Bronchial epithelial cell (primary cell): Measurements from ENCODE around the gene NOS1AP. TPM values are rescaled to one million over a fixed set of nuclear protein-coding genes. Genes with fewer than 3 reads are reported as not detected.
A peak's percentile ranks its signal among the peaks of the same experiment; 100 is the strongest.
"Not testable (repeated sequence)": the region's sequence is repeated elsewhere in the genome, so short reads cannot be mapped to it uniquely, and the experiment has no call there.

ENCODE experiments used
- DNase-seq: peaks from one replicate; pipeline ENCODE4 v3.0.0-alpha.2; 2010; ENCODE audit warnings: low read depth
- FAIRE-seq: peaks from 2 replicates; lab custom pipeline; 2011; peaks lifted over from hg19 to GRCh38; lab: Jason Lieb, UNC
- H3K27me3 ChIP-seq: 2 replicates; pipeline ENCODE4 v1.5.1; 2011; ENCODE audit warnings: low read length; ENCODE audit not compliant: control insufficient read depth, insufficient read depth
- H3K36me3 ChIP-seq: 2 replicates; pipeline ENCODE4 v1.5.1; 2011; ENCODE audit warnings: low read length; ENCODE audit not compliant: control insufficient read depth, insufficient read depth
- H3K4me3 ChIP-seq: 2 replicates; pipeline ENCODE4 v1.5.1; 2011; ENCODE audit warnings: mild to moderate bottlenecking, low read depth, low read length, control low read depth
- total RNA-seq: library from RNA; depleted of rRNA; stranded (reverse); fragments of >200 nt; gene quantifications from 2 replicates; pipeline ENCODE4 v1.2.1, GENCODE V29; 2014
- TF ChIP-seq, protein P1 (sequence below): IDR thresholded peaks from 2 replicates; pipeline ENCODE4 v1.5.1; 2011; ENCODE audit warnings: mild to moderate bottlenecking, moderate library complexity, low read length, control low read depth, inconsistent platforms; ENCODE audit not compliant: insufficient read depth, severe bottlenecking

The NOS1AP gene
- total RNA-seq, 1 donor from 2014 or later = 1.3 TPM

DNA sequence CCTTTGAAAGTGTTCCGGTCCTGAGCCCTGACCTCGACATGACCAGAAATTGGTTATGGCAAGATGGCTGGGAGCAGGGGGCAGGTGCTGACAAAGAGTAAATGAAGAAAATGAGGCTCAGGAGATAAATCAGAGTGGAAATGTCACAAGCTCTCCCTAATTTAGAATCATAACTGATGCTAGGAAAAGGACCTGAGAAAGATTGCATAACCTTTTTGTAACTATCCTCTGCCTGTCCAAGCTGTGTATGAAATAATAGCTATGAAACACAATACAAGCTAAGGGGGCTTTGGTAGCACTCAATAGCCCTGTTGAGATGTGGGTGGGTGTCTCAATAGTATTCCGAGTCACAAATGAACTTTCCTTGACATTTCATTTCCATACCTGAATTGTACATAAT lies 12.9 kb upstream of the NOS1AP start:
- DNase-seq (no peak), FAIRE-seq (no peak)
- Histone ChIP-seq H3K4me3 (no peak overlapping the region), H3K36me3 (no peaks in the 10 kb centered on the region), H3K27me3 (no peaks in the 10 kb centered on the region)
- TF ChIP-seq, protein P1, sequence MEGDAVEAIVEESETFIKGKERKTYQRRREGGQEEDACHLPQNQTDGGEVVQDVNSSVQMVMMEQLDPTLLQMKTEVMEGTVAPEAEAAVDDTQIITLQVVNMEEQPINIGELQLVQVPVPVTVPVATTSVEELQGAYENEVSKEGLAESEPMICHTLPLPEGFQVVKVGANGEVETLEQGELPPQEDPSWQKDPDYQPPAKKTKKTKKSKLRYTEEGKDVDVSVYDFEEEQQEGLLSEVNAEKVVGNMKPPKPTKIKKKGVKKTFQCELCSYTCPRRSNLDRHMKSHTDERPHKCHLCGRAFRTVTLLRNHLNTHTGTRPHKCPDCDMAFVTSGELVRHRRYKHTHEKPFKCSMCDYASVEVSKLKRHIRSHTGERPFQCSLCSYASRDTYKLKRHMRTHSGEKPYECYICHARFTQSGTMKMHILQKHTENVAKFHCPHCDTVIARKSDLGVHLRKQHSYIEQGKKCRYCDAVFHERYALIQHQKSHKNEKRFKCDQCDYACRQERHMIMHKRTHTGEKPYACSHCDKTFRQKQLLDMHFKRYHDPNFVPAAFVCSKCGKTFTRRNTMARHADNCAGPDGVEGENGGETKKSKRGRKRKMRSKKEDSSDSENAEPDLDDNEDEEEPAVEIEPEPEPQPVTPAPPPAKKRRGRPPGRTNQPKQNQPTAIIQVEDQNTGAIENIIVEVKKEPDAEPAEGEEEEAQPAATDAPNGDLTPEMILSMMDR = no peak

DNA sequence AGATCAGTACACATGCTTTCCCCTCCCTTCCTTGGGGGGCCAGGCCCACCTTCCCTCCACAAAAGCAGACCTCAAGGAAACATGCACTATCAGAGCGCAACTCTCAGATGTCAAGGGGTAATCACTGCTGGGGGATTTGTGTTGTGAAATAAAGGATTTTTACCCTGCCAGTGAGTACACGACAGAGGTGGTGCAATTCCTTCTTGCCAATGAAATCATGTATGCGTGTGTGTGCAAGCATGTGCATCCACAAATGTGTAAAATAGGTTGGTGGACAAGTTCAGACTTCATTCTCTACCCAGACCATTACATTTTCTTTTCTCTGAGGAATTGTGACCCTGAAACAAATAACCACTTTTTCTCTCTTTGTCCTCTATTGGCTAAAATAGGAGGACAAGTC lies 9.8 kb upstream of the NOS1AP start:
- FAIRE-seq (no peak), DNase-seq (peak; percentile 64)
- no peaks in the 10 kb centered on the region for H3K27me3 ChIP-seq
- no peaks in the 10 kb centered on the region for H3K36me3 ChIP-seq
- TF ChIP-seq, protein P1 = no peak
- no peak overlapping the region for H3K4me3 ChIP-seq

DNA sequence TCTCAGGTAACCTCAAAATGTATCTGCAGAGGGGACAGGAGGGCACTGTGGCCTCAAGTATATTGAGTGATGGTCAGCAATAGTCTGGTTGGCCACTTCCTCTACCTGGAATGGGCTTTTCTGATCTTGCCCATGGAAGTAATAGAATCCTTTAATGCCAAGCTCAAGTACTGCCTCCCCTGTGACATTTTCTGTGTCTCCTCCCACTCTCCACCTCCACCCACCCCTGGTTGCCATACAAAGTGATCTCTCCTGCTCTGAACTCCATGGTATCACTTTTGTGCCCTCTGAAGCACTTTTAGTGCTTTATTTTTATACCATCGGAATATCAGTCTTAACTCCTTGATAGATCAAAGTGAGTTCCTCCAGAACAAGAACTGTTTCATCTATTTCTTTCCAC lies 9.2 kb upstream of the NOS1AP start:
- H3K27me3 ChIP-seq = no peaks in the 10 kb centered on the region
- H3K4me3 ChIP-seq = no peak overlapping the region
- TF ChIP-seq, protein P1 = no peak
- no peaks in the 10 kb centered on the region for H3K36me3 ChIP-seq
- FAIRE-seq (no peak), DNase-seq (no peak)

DNA sequence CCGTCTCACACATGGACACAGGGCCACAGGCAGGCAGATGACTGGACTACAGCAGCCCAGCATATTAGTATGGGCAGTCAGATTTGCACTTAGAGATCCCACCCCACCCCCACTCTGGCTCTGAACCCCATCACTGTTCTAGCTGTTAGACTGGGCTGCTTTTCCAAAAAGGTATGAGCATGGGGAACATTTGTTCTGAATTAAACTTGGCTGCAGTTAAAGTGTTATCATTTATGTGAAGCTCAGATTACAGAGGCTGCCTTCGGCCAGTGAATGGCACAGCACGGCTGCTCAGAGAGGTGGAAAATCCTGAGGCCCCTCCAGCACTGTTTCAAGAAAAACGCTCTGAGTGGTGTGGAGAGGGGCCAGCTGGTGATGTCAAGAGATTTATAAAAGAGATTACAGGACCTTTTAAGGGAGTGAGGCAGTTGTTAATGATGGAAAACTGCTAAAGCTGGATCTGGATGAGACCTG lies 6.9 kb upstream of the NOS1AP start:
- DNase-seq (no peak), FAIRE-seq (no peak)
- Histone ChIP-seq H3K4me3 (no peak overlapping the region), H3K27me3 (no peaks in the 10 kb centered on the region), H3K36me3 (no peaks in the 10 kb centered on the region)
- TF ChIP-seq, protein P1 = no peak

DNA sequence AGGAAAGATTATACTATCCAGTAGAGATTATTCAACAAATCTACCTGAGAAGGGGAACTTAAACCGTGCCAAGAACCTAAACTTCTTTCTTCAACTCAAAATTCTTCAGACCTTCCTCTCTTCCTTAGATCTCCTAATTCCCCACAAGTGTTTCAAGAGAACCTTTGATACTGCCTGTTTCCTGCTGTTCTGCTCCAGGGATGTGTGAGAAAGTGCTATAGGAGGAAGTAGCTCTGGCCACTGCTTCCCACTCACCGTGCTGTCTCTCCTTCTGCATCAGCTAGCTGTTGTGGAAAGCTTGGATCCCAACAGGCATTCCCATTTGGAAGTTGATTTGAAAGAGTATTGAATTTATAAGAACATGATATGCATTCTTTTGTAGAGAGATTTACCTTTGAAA lies 4.5 kb upstream of the NOS1AP start:
- TF ChIP-seq, protein P1 = no peak
- no peak overlapping the region for H3K4me3 ChIP-seq
- DNase-seq (no peak), FAIRE-seq (no peak)
- H3K27me3 ChIP-seq = no peaks in the 10 kb centered on the region
- H3K36me3 ChIP-seq = no peaks in the 10 kb centered on the region

DNA sequence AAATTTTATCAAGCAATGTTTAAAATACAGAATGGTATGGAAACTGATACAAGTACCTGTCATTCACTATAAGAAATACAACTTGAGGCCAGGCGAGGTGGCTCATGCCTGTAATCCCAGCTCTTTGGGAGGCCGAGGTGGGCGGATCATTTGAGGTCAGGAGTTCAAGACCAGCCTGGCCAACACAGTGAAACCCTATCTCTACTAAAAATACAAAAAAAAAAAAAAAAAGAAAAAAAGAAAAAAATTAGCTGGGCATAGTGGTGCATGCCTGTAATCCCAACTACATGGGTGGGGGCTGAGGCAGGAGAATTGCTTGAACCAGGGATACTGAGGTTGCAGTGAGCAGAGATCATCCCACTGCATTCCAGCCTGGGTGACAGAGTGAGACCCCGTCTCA lies 2.7 kb upstream of the NOS1AP start:
- not testable (repeated sequence) for H3K4me3 ChIP-seq, H3K27me3 ChIP-seq, H3K36me3 ChIP-seq, FAIRE-seq, DNase-seq
